A549 treated with Hydrocortisone at 1 μM for 4 hours (cell line): Measurements from ENCODE around the gene COX7A2L. TPM values are rescaled to one million over a fixed set of nuclear protein-coding genes. Genes with fewer than 3 reads are reported as not detected.

Source experiments
- total RNA-seq: library from RNA; stranded (reverse); fragments of 200-300 nt; extraction: Qiagen RNA extraction; gene quantifications from 5 replicates; pipeline ENCODE4 v1.2.3, GENCODE V29; 2022

COX7A2L gene
- total RNA-seq = 150 to 187 TPM (median 156 TPM) in 5 replicates

GRCh38 chr2:42360890-42361727, at the start of gene COX7A2L:
Gene COX7A2L, minus strand, starts transcription at chr2:42361217. Its CDS starts 56 bp downstream, at chr2:42361161.

Other genes starting within 250 kb of the COX7A2L start
- 22.6 to 33.3 TPM (median 25.1 TPM) in 5 replicates for gene EML4, start 191.9 kb downstream of the COX7A2L start, total RNA-seq
- 0.46 to 0.73 TPM (median 0.62 TPM) in 5 replicates for gene KCNG3, start 132.8 kb upstream of the COX7A2L start, total RNA-seq
- gene MTA3, start 207.4 kb upstream of the COX7A2L start, total RNA-seq = 25.3 to 36.5 TPM (median 30.8 TPM) in 5 replicates